GM21423 (cell line): Measurements from ENCODE around the gene CAMTA1.

Experiments used
- ATAC-seq: cut with Tn5 transposase; IDR thresholded peaks from one replicate; pipeline ENCODE4 v1.9.1; 2021; ENCODE audit warnings: mild to moderate bottlenecking, moderate library complexity; ENCODE audit not compliant: unreplicated experiment

Gene CAMTA1

DNA sequence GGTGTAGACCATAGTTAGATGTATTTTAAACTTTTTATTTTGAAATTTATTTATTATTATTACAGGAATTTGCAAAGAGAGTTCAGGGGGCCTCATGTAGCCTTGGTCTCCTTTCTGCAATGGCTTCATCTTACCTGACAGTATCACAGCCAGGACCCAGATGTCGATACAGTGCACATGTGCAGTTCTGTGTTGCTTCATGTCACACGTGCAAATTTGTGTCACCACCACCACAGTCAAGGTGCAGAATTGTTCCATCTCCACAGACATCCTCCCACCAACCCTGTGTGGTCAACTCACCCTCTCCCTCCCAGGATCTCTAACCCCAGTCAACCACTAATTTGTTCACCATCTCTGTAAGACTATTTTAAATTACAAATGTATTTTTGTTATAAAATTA, 184.5 kb downstream of the CAMTA1 start:
- no peak for ATAC-seq

- ATAC-seq = no peak
These were observed 185.0 kb downstream of the CAMTA1 start for GRCh38 chr1:6970221-6970620.

GRCh38 chr1:6971048-6971447, 185.8 kb downstream of the CAMTA1 start:
- ATAC-seq = no peak

DNA sequence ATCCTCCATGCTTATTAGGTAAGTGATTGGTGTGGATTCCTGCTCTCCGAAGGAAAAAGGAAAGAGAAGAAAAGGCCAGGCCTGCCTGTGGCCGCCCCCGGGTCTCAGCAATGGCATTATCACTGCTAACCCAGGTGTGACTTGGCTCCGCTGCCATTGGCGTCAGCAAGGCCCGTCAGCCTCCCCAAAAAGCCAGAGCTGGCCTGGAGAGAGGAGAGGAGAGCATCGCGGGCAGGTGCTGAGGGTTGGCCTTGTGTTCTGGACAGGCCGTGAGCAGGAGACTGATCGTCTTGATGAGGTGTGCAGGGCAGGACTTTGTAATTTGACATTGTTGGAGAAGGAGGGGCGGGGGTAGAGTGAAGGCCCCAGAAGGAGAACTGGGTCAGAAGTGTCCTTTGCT, 186.4 kb downstream of the CAMTA1 start:
- ATAC-seq = no peak

GRCh38 chr1:6972399-6972798, 187.1 kb downstream of the CAMTA1 start:
- no peak for ATAC-seq

DNA sequence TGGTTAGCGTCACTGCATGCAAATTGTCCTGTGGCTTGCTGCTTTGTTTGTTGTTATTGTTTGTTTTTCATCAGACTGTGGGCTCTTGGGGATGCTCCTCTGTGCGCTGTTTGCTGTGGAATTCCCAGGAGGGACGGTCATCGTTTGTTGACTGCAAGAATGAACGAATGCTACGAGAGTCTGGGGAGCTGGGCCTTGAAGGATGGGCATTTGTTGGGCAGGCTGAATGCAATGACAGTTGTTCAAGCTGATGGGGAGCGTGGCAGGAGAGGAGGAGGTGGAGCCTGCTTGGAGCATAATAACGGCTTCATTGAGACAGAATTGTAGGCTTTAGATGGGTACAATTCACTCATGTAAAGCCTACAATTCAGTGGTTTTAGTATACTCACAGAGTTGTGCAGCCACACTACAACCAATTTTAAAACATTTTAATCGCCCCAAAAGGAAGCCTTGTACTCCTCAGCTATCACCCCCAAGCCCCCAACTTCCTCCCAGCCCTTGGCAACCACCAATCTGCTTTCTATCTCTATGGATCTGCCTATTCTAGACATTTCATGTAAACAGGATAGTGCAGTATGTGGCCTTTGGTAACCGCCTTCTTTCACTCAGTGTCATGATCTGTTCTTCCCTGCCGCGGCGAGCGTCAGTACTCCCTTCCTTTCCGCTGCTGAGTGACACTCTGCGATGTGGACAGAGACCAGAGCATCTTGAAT, 190.2 kb downstream of the CAMTA1 start:
- no peak for ATAC-seq

DNA sequence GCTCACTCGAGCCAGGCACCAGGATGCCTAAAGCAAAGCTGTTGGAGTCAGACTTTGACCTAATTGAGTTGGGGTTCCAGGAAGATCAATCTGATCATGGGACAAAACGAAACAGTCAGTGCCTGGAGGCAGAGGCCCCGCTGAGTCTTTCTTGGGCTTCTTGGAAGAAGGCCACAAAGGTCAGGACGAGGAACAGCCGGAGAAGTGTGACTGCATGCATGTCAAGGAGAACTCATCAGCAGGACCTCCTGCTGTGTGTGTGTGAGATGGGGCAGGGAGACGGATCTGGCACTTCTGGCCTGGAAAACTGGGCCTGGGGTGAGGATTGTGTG, 190.8 kb downstream of the CAMTA1 start:
- ATAC-seq = no peak

- ATAC-seq = no peak
These were observed 193.9 kb downstream of the CAMTA1 start for GRCh38 chr1:6979003-6979613.

- no peak for ATAC-seq
These were observed 196.3 kb downstream of the CAMTA1 start for GRCh38 chr1:6981595-6981994.

DNA sequence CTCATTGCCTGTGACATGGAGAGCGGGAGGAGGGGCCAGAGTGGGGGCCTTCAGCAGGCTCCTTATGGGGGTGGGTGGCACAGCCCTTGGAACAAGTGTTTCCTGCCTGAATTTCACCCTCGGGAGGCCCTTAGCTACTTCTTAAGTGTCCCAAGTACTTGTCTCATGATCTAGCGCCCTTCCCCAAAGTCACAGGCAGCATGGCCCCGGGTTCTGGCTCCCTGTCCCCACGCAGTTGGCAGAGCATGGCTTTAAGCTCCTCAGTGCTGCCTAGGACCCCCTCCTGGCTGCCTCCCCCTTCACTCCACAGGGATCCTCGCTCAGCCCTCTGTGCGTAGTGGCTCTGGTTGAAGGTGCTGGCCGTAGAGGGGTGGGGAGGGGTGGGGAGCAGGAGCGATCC, 197.2 kb downstream of the CAMTA1 start:
- no peak for ATAC-seq

GRCh38 chr1:6982860-6983259, 197.6 kb downstream of the CAMTA1 start:
- ATAC-seq = no peak

DNA sequence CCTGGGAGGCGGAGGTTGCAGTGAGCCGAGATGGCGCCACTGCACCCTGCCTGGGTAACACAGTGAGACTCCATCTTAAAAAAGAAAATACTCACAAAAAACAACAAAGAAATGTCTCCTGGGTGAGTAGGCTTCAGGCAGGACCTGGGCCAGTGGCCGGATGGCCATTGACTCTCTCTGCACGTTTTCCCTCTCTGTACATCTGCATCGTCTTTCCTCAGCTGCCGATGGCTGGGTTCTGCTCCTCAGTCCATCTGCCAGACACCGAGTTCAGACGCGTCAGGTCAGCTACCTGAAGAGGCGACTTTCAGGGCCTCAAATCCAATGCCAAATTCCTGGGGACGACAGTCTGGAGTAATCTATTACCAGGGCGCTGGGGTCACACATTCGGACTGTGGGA, 199.3 kb downstream of the CAMTA1 start:
- ATAC-seq = no peak

GRCh38 chr1:6984986-6985385, 199.7 kb downstream of the CAMTA1 start:
- ATAC-seq = no peak

GRCh38 chr1:6985549-6986276, 200.5 kb downstream of the CAMTA1 start:
- ATAC-seq = no peak

GRCh38 chr1:6986281-6986680, 201.0 kb downstream of the CAMTA1 start:
- no peak for ATAC-seq

DNA sequence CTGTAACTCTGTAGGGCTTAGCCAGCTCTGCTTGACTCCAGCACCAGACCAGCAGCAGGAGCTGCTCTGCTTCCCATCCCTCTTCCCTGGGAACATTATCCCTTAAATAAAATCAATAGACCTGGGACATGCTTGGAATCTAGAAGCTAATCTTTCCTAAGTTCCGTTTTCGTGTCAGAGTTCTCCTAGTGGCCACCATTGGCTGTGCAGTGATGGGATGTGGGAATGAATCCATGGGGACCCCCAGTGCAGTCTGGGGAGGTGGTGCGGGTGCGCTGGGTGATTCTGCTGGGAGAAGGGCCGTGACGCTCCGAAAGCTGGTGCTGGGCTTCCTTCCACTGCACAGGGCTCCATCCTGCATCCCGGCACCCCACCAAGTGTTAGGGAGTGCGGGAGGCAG, 202.7 kb downstream of the CAMTA1 start:
- no peak for ATAC-seq

DNA sequence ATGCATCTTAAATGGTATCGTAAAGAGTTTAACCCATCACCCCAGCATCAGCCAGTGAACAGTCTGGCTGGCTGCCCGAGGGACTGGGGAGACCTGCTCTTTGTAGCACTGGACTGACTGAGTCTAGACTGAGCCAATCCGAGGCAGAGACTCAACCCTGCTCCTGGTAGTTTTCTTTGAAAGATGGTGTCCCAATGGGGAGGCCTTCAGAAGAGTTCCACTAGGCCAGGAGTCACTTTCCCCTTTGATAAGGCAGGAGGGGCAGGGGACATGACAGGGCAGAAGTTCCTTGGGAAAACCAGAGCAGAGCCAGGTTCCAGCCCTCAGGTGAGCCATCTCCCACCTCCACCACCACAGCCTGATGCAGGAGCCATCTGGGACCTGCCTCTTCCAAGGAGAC, 203.5 kb downstream of the CAMTA1 start:
- ATAC-seq = no peak

- ATAC-seq = no peak
These were observed 204.2 kb downstream of the CAMTA1 start for GRCh38 chr1:6989212-6990159.

- ATAC-seq = no peak
These were observed 206.0 kb downstream of the CAMTA1 start for GRCh38 chr1:6991266-6991665.

GRCh38 chr1:6995789-6996188, 210.5 kb downstream of the CAMTA1 start:
- ATAC-seq = no peak

DNA sequence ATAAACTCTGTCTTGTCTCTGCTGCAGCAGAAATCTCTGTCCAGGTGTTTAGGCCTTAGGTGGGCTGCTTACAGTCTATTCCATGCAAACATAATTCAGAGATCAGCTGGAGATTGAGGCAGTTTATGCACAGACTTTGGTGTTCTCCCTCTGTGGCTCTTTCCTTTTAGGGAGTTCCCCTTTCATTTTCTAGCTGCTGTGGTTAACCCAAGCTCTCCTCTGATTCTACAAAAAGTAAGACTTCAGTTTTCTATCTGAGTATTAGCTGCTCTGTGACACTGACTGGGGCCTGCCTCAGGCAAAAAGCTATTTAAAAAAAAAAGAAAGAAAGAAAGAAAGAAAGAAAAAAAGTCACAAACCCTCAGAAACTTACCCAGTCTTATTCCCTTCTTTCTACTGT, 211.1 kb downstream of the CAMTA1 start:
- ATAC-seq = no peak
